Nephron (organoid): ENCODE measurements around the gene BTBD18.
A peak's percentile ranks its signal among the peaks of the same experiment; 100 is the strongest.

Source experiments
- H3K27ac Mint-ChIP-seq, 3 experiments: 2 replicates each; pipeline ENCODE4 v1.8.0; 2020; ENCODE audit warnings: mixed read lengths in 3 of 3, mild to moderate bottlenecking in 2 of 3, moderate library complexity in 1 of 3
- H3K27me3 Mint-ChIP-seq: 2 replicates; pipeline ENCODE4 v1.8.0; 2021; ENCODE audit warnings: low read depth, mild to moderate bottlenecking, moderate library complexity, mixed read lengths
- H3K36me3 Mint-ChIP-seq: 2 replicates; pipeline ENCODE4 v1.8.0; 2020; ENCODE audit warnings: low read depth, mixed read lengths
- H3K4me1 Mint-ChIP-seq: 2 replicates; pipeline ENCODE4 v1.8.0; 2020; ENCODE audit warnings: mixed read lengths
- H3K4me3 Mint-ChIP-seq, 3 experiments: 2 replicates each; pipeline ENCODE4 v1.8.0; 2020; ENCODE audit warnings: mild to moderate bottlenecking in 3 of 3, mixed read lengths in 3 of 3, moderate library complexity in 2 of 3
- H3K9me3 Mint-ChIP-seq: 2 replicates; pipeline ENCODE4 v1.8.0; 2020; ENCODE audit warnings: mixed read lengths
- TF ChIP-seq, protein P1 (sequence below), 3 experiments: fragments of 200-600 bp; sonication (generic); IDR thresholded peaks; one replicate each; pipeline ENCODE4 v1.5.0; 2021; ENCODE audit warnings: antibody characterized with exemption in 3 of 3; ENCODE audit not compliant: unreplicated experiment in 3 of 3

Gene BTBD18

DNA sequence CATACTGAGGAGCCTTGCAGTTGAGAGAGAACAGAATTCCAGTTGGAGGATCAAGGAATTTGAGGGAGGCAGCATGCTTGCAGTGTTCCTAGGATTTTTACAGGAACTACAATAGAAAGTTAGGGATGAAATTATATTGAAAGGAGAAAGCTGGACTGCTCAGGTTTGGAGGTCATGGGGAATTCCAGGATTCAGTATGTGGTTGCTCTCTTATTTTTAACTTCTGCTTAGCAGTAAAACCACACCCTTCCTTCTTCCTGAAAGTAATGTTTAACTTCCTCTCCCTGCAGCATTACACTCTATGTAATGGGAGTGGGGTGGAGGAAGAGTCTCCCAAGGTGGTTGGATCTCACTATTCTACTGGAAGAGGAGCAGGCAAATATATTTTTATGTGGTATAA lies 41.3 kb upstream of the BTBD18 start:
- peaks cover 68% of the 10 kb centered on the region for H3K36me3 Mint-ChIP-seq
- no peak overlapping the region for H3K4me3 Mint-ChIP-seq
- H3K4me1 Mint-ChIP-seq, result peaks cover 29% of the 10 kb centered on the region
- H3K27me3 Mint-ChIP-seq, result no peaks in the 10 kb centered on the region
- TF ChIP-seq, protein P1, sequence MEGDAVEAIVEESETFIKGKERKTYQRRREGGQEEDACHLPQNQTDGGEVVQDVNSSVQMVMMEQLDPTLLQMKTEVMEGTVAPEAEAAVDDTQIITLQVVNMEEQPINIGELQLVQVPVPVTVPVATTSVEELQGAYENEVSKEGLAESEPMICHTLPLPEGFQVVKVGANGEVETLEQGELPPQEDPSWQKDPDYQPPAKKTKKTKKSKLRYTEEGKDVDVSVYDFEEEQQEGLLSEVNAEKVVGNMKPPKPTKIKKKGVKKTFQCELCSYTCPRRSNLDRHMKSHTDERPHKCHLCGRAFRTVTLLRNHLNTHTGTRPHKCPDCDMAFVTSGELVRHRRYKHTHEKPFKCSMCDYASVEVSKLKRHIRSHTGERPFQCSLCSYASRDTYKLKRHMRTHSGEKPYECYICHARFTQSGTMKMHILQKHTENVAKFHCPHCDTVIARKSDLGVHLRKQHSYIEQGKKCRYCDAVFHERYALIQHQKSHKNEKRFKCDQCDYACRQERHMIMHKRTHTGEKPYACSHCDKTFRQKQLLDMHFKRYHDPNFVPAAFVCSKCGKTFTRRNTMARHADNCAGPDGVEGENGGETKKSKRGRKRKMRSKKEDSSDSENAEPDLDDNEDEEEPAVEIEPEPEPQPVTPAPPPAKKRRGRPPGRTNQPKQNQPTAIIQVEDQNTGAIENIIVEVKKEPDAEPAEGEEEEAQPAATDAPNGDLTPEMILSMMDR (IDR thresholded peaks at IDR 0.05; ENCODE audit: unreplicated experiment in 3 of 3), result no peak
- H3K9me3 Mint-ChIP-seq, result no peaks in the 10 kb centered on the region
- H3K27ac Mint-ChIP-seq, result peak overlapping the region; percentile 72 to 92 (median 75)

DNA sequence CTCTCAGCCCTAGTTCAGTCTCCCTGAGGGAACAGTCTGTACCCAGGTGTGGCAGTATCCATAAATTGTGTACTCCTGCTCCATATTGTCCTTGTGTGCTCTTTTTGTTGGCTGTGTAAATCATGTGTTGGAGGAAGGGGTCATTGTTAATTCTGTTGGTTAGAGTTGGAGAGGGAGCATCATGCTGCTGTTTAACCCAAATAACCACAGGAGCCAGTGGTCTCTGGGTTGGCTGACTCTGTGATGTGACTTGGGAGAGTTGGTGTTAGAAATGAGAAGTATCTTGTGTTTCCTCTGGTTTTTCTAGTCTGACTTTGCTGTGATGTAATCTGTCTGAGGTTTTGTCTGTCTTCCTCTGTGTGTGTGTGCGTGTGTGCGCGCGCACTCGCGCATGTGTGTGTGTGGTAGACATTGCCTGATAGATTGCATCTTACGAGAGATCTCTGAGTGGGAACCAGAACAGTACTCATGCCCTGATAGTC lies 40.5 kb upstream of the BTBD18 start:
- no peaks in the 10 kb centered on the region for H3K27me3 Mint-ChIP-seq
- peaks cover 65% of the 10 kb centered on the region for H3K36me3 Mint-ChIP-seq
- peak overlapping the region in 2 of 3 experiments; percentile 30 to 71 for H3K27ac Mint-ChIP-seq
- TF ChIP-seq, protein P1 (IDR thresholded peaks at IDR 0.05; ENCODE audit: unreplicated experiment in 3 of 3), result no peak
- no peaks in the 10 kb centered on the region for H3K9me3 Mint-ChIP-seq
- H3K4me3 Mint-ChIP-seq, result no peak overlapping the region
- H3K4me1 Mint-ChIP-seq, result peaks cover 37% of the 10 kb centered on the region

DNA sequence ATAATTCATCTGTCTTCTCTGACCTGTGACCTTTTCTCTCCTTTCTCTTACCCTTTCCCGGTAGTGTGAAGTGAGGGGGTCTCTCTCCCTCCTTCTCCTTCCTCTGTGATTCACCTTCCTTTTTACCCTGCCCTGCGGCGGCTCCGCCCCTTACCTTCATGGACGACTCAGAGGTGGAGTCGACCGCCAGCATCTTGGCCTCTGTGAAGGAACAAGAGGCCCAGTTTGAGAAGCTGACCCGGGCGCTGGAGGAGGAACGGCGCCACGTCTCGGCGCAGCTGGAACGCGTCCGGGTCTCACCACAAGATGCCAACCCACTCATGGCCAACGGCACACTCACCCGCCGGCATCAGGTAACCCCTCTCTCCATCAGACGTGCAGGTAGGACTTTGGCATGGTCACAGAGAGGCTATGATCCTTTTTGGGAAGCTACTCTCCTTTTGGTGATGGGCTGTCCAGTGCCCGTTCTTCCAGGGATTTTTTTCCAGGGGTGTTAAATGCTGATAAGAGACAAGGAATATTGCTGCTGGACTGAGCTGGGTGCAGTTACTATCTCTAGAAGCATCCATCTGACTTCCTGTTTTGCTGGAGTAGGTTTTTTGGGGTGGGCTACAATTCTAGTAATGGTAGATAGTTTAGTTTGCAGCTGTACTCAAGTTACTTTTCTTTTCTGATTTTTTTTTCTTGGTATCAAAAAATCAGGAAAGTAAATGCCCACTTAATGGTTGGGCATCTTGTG lies 39.9 kb upstream of the BTBD18 start:
- Mint-ChIP-seq H3K27ac (peak overlapping the region in 2 of 3 experiments; percentile 30 to 40), H3K4me3 (no peak overlapping the region), H3K9me3 (no peaks in the 10 kb centered on the region), H3K27me3 (no peaks in the 10 kb centered on the region), H3K4me1 (peaks cover 43% of the 10 kb centered on the region), H3K36me3 (peaks cover 60% of the 10 kb centered on the region)
- TF ChIP-seq, protein P1 (IDR thresholded peaks at IDR 0.05; ENCODE audit: unreplicated experiment in 3 of 3), result no peak

DNA sequence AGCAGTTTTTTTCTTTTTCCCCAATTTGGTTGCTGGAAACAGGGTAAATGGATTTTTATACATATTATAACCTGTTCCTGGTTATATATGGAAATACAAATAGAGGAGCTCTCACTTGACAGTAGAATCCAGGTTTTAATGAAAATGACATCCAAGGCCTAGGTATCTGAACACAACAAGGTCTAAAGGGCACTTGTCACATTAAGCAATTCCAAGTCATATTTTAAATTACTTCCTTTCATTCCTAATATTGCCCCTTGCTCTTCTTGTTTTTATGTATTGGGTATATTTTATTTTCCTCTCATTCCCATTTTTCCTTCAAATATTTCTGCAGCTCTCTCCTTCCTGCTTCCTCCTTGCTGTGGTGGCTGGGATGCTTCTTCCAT lies 37.1 kb upstream of the BTBD18 start:
- Mint-ChIP-seq H3K36me3 (peaks cover 42% of the 10 kb centered on the region), H3K27ac (no peak overlapping the region), H3K9me3 (no peaks in the 10 kb centered on the region), H3K4me3 (no peak overlapping the region), H3K4me1 (peaks cover 44% of the 10 kb centered on the region), H3K27me3 (no peaks in the 10 kb centered on the region)
- TF ChIP-seq, protein P1 (IDR thresholded peaks at IDR 0.05; ENCODE audit: unreplicated experiment in 3 of 3), result no peak

DNA sequence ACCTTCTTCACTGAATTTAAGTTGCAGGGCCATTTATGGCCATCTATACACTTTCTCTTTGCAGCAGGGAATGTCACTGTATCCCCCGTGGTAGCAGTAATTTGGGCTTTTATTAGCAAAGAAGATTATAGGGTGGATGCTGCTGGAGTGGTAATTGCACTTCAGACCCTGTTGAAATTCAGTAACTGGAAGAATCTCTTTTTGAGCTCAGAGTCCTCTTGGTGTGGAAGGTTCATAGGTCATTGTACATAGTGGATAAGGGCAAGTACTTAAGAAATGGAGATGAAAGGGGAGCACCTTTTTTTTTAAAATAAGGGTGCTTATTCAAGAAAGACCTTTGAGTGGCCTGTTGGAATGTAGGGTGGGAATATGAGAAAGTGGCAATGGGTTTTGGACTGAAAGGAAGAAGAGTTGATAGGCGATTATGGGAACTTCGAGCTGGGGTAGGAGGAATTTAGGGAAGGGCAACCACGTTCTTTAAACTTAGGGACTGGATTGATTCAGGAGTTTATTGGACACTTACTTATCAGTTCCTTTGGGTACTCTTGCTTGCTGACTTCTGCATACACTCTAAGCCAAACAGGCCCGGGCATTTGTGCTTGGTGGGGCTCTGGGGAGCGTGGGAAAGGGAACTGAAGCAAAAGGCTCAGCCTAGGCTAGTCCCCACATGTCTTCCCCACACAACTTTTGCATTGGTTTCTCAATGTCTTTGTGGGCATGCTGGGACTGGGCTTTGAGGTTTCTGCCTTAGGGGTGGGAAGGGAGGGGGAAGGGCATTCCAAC lies 36.5 kb upstream of the BTBD18 start:
- TF ChIP-seq, protein P1 (IDR thresholded peaks at IDR 0.05; ENCODE audit: unreplicated experiment in 3 of 3), result no peak

More for the DNA sequence above, 36.5 kb upstream of the BTBD18 start:
- Mint-ChIP-seq H3K27me3 (no peaks in the 10 kb centered on the region), H3K36me3 (peaks cover 36% of the 10 kb centered on the region), H3K9me3 (no peaks in the 10 kb centered on the region), H3K4me3 (no peak overlapping the region), H3K27ac (peak overlapping the region; percentile 12 to 55 (median 34)), H3K4me1 (peaks cover 38% of the 10 kb centered on the region)
